Measurements from ENCODE around the gene ZNRF3.
"Not testable (repeated sequence)": the region's sequence is repeated elsewhere in the genome, so short reads cannot be mapped to it uniquely, and the experiment has no call there.

Gene ZNRF3

DNA sequence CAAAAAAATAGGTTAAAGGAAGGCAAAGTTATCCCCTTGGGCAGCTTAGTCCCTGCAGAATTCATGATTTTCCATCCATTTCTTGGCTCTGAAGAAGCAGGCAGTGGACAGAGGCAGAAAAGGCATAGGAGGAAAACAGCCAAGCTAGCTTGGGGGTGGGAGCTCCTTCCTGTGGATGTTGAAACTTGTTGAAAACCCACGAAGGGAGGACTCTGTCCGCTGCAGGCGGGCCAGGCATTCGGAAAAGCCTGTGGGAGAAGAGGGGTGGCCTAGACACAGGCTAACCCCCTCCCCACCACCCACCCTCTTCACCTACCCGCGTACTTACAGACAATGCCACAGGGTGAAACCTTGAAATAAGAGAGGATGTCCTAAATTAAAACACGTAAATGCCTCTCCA is 106.1 kb downstream of the ZNRF3 start:
- no peak for DNase-seq

DNA sequence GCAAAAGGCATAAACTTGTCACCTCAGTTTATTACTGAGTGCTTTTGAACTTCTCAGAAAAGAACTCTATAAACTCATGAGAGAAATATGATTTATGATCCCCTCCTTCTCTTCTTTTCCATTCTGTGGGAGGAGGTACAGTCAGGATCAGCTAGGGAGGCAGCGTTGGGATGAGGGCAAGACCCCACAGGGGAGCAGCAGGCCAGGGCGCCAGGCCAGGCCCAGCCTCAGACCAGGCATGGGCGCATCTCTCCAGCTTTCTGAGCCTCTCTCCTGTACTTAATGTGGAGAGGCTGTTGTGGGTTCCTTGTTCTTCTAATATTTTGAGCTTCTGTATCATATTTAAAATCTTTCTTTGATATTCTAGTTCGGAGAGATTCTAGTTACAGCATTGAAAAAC is 106.5 kb downstream of the ZNRF3 start:
- DNase-seq = no peak

DNA sequence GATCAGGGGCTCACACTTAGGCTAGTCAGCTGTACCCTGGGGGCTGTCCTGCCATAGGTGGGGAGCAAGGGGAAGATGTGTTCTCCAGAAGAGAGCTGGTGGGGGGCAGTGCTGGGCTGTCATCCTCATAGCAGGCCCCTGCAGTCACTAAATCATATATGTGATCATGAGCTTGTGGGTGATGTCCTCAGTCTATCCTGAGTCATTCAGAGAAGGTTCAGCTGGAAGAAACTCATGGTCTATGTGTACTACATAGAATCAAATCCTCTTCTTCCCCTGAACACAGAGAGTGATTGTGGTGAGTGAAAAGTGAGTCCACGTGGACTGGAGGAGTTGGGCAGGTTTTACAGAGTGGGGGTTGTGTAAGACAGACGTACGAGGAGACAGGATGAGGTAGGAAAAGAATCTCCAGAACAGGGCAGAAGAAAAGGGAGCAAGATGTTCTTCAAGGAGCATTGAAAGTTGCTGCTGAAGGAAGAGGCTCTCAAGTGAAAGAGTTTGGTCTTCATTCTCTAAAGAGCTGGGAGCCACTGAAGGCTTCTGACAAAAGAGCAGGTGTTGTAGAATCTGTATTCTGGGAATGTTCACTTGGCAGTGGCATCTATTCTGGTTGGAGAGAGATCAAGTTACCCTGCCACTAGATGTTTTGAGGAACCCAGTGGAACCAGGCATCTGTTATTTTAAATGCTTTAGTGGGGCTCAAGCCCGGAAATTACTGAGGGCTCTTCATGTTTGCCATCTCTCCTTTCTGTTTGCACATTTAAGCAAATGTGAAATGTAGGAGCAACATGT is 109.4 kb downstream of the ZNRF3 start:
- DNase-seq = no peak

DNA sequence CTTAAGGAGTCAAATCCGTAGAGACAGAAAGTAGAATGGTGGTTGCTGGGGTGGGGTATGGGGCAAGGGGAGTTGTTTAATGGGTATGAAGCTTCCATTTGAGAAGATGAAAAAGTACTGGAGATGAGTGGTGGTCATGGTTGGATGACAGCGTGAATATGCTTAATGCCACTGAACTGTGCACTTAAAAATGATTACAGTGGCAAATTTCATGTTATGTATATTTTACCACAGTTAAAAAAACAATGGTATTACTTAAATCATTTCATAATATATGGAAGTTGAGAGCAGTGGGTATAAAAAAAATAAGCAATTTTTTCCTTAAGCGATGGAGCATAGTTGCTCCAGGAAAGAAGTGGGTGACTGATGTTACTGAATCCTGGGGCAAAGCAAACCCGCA is 111.2 kb downstream of the ZNRF3 start:
- no peak for DNase-seq

DNA sequence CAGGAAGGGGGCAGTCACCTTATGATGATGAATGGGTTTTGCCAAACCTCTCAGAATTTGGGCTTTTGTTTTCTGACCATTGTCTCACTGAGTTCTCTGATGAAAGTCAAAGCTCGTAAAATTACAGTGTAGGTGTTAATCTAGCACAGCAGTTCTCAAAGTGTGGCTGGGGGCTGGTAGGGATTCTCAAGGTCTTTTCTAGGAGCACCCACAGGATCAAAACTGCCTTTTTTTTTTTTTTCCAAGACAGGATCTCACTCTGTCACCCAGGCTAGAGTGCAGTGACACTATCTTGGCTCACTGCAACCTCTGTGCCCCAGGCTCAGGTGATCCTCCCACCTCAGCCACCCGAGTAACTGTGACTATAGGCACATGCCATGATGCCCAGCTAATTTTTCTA is 112.2 kb downstream of the ZNRF3 start:
- no peak for DNase-seq

DNA sequence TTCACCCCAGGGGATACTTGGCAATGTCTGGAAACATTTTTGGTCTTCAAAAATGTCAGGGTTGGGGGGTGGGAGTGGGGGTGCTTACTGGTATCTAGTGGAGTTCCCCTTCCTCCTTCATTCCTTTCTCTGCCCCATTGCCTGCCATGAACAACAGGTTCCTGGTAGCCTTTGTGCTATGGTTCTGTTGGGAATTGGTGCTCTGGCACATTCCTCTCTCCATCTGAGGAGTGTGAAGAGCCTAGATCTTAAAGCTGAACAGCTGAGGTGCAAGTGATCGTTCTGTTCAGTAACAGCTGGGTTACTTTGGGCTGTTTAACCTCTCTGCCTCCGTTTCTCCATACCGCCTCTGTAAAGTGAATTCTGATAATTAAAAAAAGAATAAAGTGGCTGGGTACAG is 114.0 kb downstream of the ZNRF3 start:
- DNase-seq = no peak

DNA sequence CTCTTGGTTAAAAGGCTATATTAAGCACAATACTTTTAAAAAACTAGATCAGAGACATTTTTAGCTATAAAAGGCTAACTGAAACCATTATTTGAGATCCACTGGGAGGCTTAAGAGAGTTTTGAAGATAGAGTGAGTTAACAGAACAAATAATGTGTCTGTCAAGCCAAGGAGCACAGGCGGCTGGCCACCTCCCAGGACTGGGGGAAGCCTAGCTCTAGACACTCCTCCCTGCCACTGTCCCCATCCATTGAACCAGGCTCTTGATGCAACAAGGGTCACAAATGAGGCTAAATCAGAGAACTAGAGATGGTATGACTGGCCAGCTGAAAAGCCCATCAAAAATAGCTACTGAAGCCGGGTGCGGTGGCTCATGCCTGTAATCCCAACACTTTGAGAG is 115.3 kb downstream of the ZNRF3 start:
- DNase-seq = no peak

DNA sequence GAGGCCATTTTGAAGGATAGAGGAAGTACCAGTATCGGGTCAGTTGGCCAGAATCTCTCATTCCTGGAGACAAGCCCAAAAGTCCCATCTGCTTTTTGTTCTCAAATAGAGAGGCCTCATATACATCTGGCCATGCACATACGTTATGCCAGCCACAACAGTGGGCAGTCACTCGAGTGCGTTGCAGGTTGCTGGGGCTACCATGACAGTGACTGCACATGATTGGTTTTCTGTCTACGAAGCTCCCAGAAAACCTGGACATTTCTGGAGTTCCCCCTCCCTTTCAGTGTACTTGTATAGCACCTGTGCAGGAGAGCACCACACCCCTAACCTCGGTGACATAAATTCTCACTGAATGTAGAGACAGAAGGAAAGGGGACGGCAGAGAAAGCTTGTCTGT is 116.1 kb downstream of the ZNRF3 start:
- no peak for DNase-seq

DNA sequence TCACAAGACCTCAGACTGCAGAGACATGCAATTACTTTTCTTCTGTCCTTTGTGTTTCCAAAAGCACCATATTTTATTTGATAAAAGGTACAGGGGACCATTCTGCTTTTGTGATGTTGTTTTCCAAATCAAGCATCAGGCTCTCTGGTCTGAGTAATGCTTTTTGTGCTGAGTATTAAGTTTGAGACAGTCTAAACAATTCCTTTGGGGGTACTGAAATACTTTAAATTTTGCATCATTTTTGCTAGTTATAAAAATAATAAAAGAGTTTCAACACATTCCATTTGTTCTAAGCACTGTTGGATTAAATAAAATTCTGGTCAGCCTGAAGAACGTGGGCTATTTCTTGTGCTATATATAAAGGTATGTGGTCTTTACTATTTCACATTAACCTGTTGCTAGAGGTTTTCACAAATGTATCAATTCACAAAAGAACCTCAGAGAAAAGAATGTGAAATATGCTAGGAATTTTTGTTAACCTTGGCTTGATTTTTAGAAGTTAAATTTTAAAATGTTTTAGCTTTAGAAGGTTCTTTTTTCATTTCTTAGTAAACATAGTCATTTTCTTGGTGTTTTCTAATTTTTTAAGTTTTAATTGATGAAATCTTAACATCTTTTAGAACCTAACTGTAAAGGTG is 116.7 kb downstream of the ZNRF3 start:
- no peak for DNase-seq

DNA sequence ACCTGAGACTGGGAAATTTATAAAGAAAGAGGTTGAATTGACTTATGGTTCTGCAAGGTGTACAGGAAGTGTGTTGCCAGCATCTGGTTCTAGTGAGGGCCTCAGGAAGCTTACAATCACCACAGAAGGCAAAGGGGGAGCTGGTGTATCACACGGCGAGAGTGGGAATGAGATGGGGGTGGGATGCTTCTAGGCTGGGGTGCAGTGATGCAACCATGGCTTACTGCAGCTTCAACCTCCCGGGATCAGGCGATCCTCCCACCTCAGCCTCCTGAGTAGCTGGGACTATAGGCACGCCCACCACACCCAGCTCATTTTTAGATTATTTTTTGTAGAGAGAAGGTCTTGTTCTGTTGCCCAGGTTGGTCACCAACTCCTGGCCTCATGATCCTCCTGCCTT is 117.3 kb downstream of the ZNRF3 start:
- DNase-seq = no peak

DNA sequence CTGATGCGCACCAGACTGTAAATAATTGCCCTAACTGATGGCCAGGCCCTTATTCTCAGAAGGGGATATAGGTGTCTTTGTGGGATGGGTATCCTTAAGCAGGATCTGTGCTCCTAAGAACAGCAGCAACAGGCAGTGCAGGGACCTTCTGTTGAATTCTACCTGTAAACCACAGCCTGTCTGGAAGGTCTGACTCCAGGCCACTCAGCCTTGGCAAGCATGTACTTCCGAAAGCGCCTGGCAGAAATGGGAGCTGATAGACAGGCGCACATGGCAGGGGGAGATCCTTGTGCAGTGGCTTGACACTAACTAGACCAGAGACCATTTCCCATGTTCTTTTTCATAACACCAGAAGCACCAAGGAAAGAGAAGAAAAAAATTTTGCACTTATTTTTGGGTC is 119.2 kb downstream of the ZNRF3 start:
- no peak for DNase-seq

DNA sequence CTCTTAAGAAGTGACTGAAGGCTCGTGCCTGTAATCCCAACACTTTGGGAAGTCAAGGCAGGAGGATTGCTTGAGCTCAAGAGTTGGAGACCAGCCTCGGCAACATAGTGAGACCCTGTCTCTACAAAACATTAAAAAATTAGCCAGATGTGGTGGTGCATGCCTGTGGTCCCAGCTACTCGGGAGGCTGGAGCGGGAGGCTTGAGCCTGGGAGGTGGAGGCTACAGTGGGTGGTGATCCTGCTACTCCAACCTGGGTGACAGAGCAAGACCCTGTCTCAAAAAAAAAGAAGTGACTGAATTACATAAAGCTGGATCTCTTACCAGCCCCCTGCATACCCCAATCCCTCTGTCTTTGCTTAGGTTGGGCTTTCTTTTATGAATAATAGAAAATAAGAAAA is 120.2 kb downstream of the ZNRF3 start:
- DNase-seq = no peak

DNA sequence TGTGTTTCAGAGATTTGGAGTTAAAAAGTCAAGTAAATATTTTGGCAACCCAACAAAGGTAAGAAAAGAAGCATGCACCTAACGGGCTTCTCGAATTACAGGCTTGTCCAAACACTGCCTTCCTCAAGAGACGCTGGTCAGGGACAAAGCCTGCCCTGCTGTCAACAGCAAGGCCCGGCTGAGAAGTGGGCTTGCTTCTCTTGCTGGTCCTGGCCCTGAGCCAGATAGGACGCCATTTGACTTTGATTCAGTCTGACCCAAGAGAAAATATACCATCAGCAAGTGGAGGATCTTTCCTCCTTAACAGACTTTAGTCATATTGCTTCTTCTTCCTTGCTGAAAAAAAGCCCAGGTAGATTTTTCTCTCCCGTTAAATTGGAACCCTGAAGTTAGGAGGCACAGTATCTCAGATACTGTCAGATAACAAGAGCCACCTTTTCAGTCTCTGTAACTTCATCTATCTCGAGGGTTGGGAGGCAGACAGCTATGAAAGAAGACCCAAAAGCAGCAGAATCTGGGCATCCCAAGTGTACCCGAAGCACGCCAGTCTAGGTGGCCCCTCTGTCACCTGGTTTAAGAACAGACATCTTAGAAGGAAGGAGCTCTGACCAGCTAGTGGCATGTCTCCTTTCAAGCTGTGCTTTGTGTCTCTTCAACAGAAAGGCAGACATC is 120.7 kb downstream of the ZNRF3 start:
- peak; percentile 2 for DNase-seq

DNA sequence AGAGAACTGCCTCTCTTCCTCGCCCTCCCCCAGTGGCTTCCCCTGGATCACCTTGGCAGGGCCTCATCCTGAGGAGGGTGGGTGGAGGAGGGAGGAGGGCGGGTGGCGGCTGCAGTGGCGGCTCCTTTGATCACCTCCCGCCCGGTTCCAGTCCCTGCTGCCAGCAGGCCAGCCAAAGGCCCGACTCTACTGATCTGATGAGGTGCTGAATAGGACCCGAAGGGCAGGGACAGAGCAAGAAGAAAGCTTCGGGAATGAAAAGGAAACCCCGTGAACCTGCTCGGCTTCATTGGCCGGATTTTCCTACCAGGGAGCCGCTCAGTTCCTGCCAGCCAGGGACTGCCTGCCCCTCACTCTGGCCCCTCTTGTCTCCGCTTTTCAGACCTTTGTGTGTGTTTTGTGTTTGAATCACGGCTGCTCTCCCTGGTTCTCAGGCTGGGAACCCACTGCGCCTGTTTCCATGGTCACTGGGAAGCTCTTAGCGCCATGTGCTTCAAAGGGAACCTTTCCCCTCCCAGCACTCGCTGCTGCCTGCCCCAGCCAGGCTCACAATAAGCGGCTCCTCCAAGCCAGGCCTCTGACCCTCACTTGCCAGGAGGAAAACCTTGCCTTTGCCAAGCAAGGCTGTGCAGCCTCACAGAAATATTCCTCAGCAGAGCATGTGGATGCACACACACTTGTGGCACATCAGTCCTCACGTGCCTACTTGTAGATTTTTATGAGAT is 121.4 kb downstream of the ZNRF3 start:
- DNase-seq = no peak

DNA sequence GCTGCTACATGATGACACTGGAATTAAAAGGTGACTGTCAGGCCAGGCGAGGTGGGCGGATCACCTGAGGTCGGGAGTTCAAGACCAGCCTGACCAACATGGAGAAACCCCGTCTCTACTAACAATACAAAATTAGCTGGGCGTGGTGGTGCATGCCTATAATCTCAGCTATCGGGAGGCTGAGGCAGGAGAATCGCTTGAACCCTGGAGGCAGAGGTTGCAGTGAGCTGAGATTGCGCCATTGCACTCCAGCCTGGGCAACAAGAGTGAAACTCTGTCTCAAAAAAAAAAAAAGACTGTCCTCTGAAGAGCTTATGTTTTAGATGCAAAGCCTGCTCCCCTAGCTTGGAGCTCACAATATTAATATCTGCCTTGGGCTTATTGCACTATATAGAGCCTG is 122.4 kb downstream of the ZNRF3 start:
- not testable (repeated sequence) for DNase-seq

DNA sequence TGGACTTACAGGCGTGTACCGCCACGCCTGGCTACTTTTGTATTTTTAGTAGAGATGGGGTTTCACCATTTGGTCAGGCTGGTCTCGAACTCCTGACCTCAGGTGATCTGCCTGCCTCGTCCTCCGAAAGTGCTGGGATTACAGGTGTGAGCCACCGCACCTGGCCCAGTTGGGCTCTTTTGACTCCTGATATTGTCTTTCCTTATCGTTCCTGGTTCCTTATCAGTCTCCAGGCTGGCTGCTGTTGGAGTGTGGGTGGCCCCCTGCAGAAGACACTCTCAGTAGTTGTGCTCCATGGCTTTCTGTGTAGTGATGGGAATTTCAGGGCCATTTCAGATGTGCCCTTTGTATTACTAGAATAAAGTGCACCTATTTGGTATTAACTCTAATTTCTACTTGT is 123.0 kb downstream of the ZNRF3 start:
- no peak for DNase-seq

DNA sequence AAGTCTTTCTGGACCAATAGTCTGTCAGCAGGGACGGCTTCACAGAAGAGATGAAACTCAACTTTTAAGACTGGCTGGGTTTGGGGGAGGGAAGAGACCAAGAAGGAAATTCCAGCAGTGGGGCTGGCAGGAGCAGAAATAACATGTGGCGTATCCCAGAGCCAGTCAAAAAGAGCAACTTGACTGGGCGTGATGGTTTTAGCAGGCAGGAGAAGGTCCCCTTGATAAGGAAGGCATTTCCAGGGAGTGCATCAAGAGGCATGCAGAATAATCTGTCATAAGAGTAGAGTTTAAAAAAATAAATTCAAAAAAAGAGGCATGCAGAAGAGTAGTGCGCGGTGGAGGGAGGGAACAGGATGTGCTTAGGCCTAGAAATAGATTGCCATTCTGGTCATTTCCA is 125.8 kb downstream of the ZNRF3 start:
- DNase-seq = no peak

DNA sequence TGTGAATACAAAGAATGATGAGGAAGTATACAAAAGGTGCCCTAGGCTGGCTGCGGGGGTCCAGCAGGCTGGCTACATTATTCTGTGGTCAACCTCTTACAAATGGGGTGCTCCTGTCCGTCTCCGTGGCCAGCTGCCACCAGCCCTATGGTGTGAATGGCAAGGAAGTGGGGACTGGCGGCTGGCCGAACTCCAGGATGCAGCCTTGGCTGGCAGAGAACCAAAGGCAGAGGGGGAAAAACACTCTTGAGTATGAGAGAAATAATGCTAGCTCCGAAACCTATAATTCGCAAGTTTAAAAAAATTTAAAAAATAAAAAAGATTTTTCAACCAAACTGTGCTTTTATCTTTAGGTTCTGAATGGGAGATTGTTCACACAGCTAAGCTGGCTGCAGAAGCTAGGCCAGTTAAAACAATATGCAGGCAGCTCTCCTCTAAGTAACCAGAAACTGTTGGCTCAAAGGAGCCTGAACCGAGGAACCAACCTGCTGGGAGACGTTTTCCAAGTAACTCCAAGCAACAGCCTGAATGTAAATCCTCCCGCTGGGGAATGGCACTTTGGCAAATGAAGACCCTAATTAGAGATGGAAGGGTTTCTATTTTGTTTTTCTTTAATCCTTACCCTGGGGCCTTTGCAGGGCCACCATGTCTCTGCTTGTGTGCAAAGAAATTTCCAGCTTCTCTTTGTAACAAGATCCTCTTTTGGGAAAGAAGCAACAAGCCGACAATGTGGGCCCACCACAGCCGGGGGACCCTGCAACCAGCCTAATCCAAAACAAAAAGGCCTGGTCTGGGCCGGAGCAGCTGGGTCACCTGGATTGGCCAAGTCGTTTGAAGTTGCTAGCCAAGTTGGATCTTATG is 128.1 kb downstream of the ZNRF3 start:
- no peak for DNase-seq

DNA sequence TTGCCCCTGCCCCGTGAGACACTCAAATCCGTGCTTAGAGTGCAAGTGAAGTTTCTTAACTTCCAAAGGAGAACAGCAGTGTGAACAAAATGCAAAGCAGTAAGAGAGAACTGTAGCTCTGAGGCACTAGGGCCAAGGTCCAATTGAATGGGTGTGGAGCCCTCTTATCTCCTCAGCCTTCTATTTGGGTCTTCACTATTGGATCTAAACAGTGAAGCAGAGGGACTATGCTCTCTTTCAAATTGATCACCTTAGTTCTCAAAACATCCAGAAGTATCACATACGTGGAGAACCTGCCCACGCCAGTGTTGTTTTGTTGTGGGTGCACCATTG is 128.7 kb downstream of the ZNRF3 start:
- DNase-seq = no peak

DNA sequence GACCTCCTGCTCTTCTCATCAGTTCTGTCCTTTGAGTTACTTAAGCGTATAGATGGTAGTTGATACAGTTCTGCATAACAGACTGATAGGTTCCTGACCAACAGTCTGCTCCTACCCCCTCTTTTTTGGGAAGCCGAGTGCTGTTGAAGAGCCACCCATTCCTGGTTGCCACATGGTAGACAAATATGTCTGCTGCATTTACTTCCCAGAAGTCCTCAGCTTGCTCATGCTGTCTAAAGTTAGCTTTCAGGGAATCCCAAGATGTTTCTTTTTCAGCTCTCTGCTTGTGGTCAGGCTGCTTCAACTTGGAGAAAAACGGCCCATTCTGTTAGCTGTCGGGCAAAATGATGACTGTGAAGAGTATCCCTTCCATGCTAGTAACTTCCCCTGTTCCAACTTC is 129.6 kb downstream of the ZNRF3 start:
- no peak for DNase-seq

DNA sequence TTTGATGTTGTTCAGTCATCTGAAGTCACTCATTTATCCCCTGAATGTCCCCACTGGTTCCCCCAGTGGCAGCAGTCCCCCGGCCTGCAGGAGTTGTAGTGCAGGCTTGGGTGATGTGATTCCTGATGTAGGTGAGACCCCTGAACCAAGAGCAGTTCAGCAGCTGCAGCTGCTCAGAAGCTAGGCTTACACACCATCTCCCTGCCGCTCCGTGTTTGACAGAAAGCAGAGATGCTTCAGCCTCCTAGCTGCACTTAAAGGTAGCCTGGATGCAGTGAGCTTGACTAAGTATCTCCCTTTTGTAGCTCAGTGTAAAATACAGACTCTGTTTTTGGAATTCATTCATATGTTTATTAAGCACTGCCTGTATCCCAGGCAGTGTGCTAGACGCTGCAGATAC is 130.9 kb downstream of the ZNRF3 start:
- no peak for DNase-seq

DNA sequence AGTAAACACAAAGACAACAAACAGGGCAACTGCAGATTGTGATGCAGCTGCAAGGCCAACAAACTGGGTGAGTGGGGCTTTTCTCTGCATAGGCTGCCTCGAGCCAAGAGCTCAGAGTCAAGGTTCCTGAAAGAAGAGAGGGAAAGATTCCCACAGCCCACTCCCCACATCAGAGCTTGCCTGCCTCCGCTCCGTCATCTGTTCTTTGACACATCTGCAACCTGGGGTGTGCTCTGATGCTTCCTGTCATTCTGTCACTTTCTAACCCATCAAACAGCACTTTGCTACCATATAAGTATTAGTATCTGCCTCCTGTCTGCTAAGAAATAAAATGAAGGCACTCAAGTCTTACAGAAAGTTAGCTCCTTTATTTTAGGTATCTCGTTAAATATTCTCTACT is 131.4 kb downstream of the ZNRF3 start:
- DNase-seq = no peak
